GM19324 (cell line): ENCODE data around the gene HLTF.

Experiments used
- ATAC-seq: cut with Tn5 transposase; IDR thresholded peaks from one replicate; pipeline ENCODE4 v1.9.1; 2021; ENCODE audit warnings: mild to moderate bottlenecking, moderate library complexity; ENCODE audit not compliant: unreplicated experiment, low FRiP score

HLTF gene

DNA sequence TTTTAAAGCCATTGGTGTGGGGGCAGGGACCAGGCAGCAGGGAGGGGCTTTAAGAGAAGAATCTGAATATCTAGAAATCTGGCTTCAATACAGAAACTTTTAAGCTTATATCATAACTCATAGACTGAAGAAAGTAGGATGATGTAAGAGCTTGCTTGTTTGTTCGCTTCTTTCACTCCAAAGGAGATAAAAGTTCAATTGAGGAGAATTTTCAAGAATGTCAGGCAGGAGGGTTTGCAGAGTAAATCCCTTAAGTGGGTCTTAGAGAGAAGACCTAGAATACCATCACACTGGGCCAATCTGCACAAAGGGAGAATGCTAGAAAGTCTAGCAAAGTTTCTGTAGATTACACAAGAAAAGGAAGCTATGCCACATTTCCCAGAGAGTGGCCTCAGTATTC is 4.1 kb upstream of the HLTF start:
- no peak for ATAC-seq

GRCh38 chr3:149089395-149089794 is 3.1 kb upstream of the HLTF start:
- ATAC-seq = no peak

GRCh38 chr3:149087208-149087607 is 875 bp upstream of the HLTF start:
- no peak for ATAC-seq

GRCh38 chr3:149085828-149086231 is 503 bp downstream of the HLTF start:
- peak; percentile 34 for ATAC-seq

DNA sequence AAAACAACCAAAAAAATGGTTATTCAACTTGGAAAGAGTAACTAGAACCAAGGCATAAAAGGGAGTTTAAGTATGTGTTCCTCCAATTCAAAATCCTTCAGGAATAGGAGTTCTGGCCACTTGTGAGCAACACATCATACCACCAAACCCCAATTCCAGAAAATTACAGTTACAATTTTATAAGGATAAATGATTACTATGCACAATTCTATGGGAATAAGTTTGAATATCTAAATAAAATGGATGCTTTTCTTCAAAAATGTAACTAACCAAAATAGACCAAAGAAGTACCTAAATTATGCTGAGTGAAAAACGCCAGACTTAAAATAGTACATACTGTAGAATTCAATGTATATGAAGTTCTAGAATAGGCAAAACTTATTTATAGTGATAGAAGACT is 4.6 kb downstream of the HLTF start:
- no peak for ATAC-seq

GRCh38 chr3:149080699-149081091 is 5.6 kb downstream of the HLTF start:
- no peak for ATAC-seq

DNA sequence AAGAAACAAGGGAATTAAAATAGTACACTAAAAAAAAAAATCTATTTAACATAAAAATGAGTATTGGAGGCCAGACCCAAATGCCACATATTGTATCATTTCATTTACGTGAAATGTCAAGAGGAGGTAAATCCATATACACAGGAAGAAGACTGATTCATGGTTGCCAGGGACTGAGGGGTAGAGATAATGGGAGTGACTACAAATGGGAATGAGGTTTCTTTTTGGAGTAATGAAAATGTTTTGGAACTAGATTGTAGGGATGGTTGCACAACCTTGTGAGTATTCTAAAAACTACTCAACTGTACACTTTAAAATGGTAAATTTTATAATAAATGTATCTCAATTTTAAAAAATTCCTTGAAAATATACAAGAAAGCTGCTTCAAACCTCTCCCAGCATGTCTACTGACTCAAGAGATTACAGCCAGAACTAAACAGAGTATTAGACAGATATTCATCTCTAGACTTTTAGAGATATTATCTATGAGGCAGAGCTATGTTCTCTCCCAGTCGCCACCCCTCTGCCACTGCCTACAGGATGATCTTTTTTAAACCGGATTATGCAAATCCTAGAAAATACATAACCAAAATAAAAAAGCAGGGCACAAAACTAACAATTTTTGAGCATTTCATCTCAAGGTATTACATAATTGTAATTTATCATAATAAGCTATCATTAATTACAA is 6.2 kb downstream of the HLTF start:
- ATAC-seq = no peak

DNA sequence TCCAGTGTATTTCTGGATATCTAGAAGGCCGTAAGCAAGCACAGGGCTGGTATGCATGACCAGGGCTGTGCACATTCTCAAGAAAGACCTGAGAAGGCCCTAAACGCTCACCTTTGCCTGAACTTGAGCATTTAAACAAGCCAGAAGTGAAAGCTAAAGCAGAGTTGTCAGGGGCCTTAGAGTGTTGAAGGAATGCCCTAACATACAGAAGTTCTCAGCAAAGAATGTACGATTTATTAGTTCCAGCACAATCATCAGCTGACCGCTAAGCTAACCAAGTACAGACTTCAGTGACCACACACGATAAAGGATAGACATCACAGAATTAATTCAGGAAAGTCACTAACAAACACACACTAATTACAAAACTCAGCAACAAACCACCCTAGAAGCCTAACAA is 8.7 kb downstream of the HLTF start:
- ATAC-seq = no peak

DNA sequence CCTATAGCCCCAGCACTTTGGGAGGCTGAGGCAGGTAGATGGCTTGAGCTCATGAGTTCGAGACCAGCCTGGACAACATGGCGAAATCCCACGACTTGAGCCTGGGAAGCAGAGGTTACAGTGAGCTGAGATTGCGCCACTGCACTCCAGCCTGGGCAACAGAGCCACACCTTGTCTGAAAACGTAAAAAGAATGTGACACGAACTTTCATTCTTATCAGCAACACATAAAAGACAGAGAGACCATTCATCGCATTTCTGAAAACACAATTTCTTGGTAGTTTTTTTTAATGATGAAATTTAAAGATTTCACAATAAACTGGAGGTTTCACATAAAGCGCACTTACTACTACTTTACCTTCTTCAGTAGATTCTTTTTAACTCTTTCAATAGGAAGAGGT is 18.4 kb downstream of the HLTF start:
- ATAC-seq = no peak

- no peak for ATAC-seq
These were observed 24.6 kb downstream of the HLTF start for GRCh38 chr3:149061776-149062175.

- ATAC-seq = no peak
These were observed 27.7 kb downstream of the HLTF start for GRCh38 chr3:149058602-149059001.

- no peak for ATAC-seq
These were observed 28.1 kb downstream of the HLTF start for GRCh38 chr3:149058198-149058597.

DNA sequence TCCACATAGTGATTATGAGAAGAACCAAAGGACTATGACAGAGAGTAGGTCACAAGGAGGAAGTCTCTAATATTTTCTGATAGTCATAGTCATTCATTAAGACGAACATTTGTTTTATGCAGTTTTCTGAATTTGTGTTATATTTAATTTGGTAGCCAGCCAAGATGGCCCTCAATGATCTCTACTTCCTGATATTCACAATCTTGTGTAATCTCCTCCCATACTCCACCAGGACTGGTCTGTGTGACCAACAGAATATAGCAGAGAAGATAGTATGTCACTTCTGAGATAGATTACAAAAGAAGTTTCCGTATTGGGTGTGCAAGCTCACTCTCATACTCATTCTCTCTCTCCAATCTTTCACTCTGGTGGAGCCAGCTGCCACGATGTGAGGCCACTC is 30.8 kb downstream of the HLTF start:
- ATAC-seq = no peak

DNA sequence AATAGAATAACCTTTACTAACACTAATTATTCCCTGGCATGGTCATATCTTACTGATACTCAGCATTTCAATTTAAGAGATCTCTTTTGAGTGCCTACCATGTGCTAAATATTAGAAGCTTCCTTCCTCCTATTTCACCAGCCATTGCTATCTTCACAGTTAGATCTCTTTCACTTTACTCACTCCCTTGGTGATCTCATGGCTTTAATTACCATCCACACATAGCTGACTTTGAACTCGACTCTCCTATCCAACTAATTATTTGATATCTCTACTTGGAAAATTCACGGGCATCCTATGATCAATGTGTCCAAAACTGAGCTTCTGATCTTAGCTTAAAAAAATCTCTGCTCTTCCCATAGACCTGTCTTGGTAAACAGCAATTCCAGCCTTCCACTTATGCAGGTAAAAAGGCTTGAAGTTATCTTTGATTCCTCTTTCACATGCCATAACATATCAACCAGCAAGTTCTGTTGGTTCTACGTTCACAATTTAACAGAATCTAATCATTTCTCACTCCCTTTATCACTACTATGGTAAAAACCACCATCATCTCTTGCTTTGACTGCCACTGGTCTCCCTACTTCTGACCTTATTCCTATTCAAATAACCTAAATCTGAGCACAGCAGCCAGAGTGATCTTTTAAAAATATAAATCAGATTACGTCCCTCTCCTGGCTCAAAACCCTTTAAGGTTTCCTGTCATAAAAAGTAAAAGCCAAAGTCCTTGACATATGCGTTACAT is 41.8 kb downstream of the HLTF start:
- no peak for ATAC-seq

DNA sequence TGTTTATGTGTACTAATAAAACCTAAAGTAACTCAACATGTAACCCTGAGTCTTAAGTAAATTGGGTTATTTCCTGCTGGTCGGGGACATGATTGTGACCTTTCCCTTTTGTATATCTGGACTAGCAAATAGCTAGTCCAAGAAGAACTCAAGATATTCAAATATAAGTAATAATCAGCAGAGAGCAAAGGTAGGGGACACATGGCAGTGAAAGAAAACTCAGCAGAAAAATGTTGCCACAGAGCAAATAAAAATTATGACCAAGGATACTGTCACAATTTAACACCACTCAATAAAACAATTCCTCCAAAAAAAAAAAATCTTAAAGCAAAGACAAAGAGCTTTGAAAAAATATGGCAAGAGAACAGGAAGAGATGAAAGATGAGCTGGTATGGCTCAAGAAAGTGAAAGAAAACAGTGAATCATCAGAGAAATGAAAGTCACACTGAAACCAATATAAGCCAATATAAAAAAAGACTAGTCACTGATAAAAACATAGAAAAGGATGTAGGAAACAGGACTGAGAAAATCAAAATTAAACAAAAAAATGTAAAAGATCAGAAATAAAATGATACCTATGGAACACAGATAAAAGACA is 43.4 kb downstream of the HLTF start:
- ATAC-seq = peak; percentile 72

DNA sequence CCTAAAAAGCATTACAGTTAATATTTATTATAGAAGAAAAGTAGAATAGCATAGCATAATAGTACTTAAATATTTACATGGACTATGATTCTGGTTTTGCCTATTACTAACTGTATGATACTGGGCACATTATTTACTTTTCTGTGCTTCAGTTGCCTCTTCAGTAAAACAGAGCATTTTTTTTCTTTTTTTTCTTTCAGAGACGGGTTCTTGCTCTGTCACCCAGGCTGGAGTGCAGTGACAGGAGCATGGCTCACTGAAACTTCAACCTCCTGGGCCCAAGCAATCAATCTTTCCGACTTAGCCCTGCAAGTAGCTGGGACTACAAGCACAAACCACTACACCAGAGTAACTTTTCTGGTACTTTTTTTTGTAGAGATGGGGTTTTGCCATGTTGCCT is 48.0 kb downstream of the HLTF start:
- ATAC-seq = no peak

- no peak for ATAC-seq
These were observed 48.6 kb downstream of the HLTF start for GRCh38 chr3:149037684-149038083.

DNA sequence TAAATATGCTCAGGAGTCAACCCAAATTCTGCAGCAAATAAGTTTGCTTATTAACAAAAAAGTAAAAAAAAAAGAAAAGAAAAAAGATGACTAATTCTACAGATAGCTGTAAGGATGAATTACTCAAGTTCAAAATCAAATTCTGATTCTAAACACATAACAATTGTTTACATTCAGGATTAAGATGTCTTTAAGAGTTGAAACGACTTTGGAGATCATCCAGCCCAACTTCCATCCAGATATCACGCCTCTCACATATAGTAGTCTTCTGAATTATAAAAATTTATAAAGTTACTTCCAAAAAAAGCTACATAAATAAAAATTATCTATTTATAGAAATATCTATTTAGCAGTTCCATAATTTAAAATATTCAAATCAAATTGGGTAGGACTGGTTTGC is 55.2 kb downstream of the HLTF start:
- no peak for ATAC-seq

GRCh38 chr3:149026718-149027117 is 59.6 kb downstream of the HLTF start:
- no peak for ATAC-seq

DNA sequence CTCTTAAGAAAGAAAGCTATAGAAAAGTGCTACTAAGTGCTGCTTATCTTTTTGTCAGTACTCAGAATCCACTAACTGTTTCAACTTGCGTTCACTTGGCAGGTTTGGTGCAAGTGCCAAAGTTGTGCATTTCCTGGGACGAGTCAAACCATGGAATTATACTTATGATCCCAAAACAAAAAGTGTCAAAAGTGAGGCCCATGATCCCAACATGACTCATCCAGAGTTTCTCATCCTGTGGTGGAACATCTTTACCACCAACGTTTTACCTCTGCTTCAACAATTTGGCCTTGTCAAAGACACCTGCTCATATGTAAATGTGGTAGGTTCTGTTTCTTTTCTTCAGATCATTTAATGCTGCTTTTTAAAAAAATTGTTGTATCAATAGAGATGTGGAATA is 62.4 kb downstream of the HLTF start:
- ATAC-seq = no peak

- ATAC-seq = no peak
These were observed 64.5 kb downstream of the HLTF start for GRCh38 chr3:149021830-149022229.

DNA sequence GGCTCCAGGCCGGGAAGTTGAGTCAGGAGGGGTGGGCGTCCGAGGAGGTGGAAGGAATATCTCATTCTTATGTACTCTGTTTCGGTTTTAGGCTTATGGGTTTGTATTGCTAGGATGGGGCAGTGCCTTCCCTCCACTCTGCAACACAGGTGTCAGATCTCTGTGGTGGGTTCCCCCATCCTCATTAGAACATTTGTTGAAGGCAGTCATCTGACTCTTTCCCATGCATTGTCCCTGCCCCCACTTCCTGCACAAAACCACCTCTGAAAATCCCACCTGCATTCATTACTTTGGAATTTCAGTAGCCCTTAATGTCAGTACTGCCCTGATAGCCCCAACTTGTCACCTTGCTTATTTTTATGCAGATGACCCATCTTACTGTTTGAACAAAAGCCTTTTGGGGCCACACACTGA is 65.5 kb downstream of the HLTF start:
- ATAC-seq = no peak
